SJSA1 (cell line): ENCODE measurements around the gene RGS1. TPM values are rescaled to one million over a fixed set of nuclear protein-coding genes. Genes with fewer than 3 reads are reported as not detected.

Experiments used
- DNase-seq, 2 experiments: peaks; one replicate each; pipeline ENCODE4 v3.0.0-alpha.2; 2015 to 2020; ENCODE audit warnings: low spot score in 2 of 2, low read depth in 1 of 2
- H3K27ac ChIP-seq: fragments of 250-450 bp; sonication (Bioruptor Pico); 2 replicates; pipeline ENCODE4 v1.5.1; 2020; ENCODE audit warnings: mild to moderate bottlenecking, moderate library complexity
- H3K27me3 ChIP-seq: fragments of 250-450 bp; sonication (Bioruptor Pico); replicated peaks from 2 replicates; pipeline ENCODE4 v1.5.1; 2020; ENCODE audit warnings: mild to moderate bottlenecking, moderate library complexity
- H3K36me3 ChIP-seq: fragments of 250-450 bp; sonication (Bioruptor Pico); 2 replicates; pipeline ENCODE4 v1.5.1; 2020; ENCODE audit warnings: mild to moderate bottlenecking
- H3K4me1 ChIP-seq: fragments of 250-450 bp; sonication (Bioruptor Pico); replicated peaks from 2 replicates; pipeline ENCODE4 v1.6.1; 2021; ENCODE audit warnings: mild to moderate bottlenecking
- H3K4me3 ChIP-seq: fragments of 250-450 bp; sonication (Bioruptor Pico); 2 replicates; pipeline ENCODE4 v1.5.1; 2020; ENCODE audit warnings: mild to moderate bottlenecking
- H3K9me3 ChIP-seq: fragments of 250-450 bp; sonication (Bioruptor Pico); replicated peaks from 2 replicates; pipeline ENCODE4 v1.5.1; 2020; ENCODE audit warnings: mild to moderate bottlenecking
- total RNA-seq: library from RNA; depleted of rRNA; stranded (reverse); fragments of >200 nt; shearing (Covaris generic); gene quantifications from 2 replicates; pipeline ENCODE4 v1.2.3, GENCODE V29; 2014

RGS1 gene
- total RNA-seq, 1 experiment from 2014 or later, result not detected

- Histone ChIP-seq H3K9me3 (no peaks in the 10 kb centered on the region), H3K27me3 (no peaks in the 10 kb centered on the region), H3K36me3 (no peaks in the 10 kb centered on the region), H3K27ac (no peak overlapping the region), H3K4me3 (no peak overlapping the region), H3K4me1 (peaks cover 17% of the 10 kb centered on the region)
- DNase-seq, result no peak
Measured at GRCh38 chr1:192564099-192564498, 11.5 kb upstream of the RGS1 start.

GRCh38 chr1:192565946-192566345 is 9.6 kb upstream of the RGS1 start:
- peaks cover 4% of the 10 kb centered on the region for H3K4me1 ChIP-seq
- H3K9me3 ChIP-seq, result no peaks in the 10 kb centered on the region
- DNase-seq, result no peak
- H3K27ac ChIP-seq, result no peak overlapping the region
- no peaks in the 10 kb centered on the region for H3K27me3 ChIP-seq
- no peaks in the 10 kb centered on the region for H3K36me3 ChIP-seq
- H3K4me3 ChIP-seq, result no peak overlapping the region

GRCh38 chr1:192566657-192567056 is 8.9 kb upstream of the RGS1 start:
- H3K4me1 ChIP-seq, result no peaks in the 10 kb centered on the region
- no peak overlapping the region for H3K27ac ChIP-seq
- no peaks in the 10 kb centered on the region for H3K9me3 ChIP-seq
- H3K4me3 ChIP-seq, result no peak overlapping the region
- no peaks in the 10 kb centered on the region for H3K36me3 ChIP-seq
- DNase-seq, result no peak
- no peaks in the 10 kb centered on the region for H3K27me3 ChIP-seq

GRCh38 chr1:192568063-192568462 is 7.5 kb upstream of the RGS1 start:
- Histone ChIP-seq H3K27ac (no peak overlapping the region), H3K4me1 (no peaks in the 10 kb centered on the region), H3K4me3 (no peak overlapping the region), H3K36me3 (no peaks in the 10 kb centered on the region), H3K9me3 (no peaks in the 10 kb centered on the region), H3K27me3 (no peaks in the 10 kb centered on the region)
- no peak for DNase-seq

- Histone ChIP-seq H3K27me3 (no peaks in the 10 kb centered on the region), H3K36me3 (no peaks in the 10 kb centered on the region), H3K27ac (no peak overlapping the region), H3K4me3 (no peak overlapping the region), H3K4me1 (0 out of 2 replicates have a peak, but pooled peaks cover 4% of the 10 kb centered on the region), H3K9me3 (no peaks in the 10 kb centered on the region)
- no peak for DNase-seq
Measured at GRCh38 chr1:192571668-192572067, 3.9 kb upstream of the RGS1 start.

GRCh38 chr1:192573499-192573898 is 2.1 kb upstream of the RGS1 start:
- DNase-seq, result no peak
- Histone ChIP-seq H3K36me3 (no peaks in the 10 kb centered on the region), H3K4me3 (no peak overlapping the region), H3K27me3 (no peaks in the 10 kb centered on the region), H3K9me3 (no peaks in the 10 kb centered on the region), H3K27ac (no peak overlapping the region), H3K4me1 (0 out of 2 replicates have a peak, but pooled peaks cover 4% of the 10 kb centered on the region)

GRCh38 chr1:192574073-192574472 is 1.5 kb upstream of the RGS1 start:
- H3K36me3 ChIP-seq, result no peaks in the 10 kb centered on the region
- 0 out of 2 replicates have a peak, but pooled peaks cover 4% of the 10 kb centered on the region for H3K4me1 ChIP-seq
- no peaks in the 10 kb centered on the region for H3K9me3 ChIP-seq
- H3K27ac ChIP-seq, result no peak overlapping the region
- no peak overlapping the region for H3K4me3 ChIP-seq
- no peaks in the 10 kb centered on the region for H3K27me3 ChIP-seq
- no peak for DNase-seq

- H3K27ac ChIP-seq, result no peak overlapping the region
- H3K4me1 ChIP-seq, result 0 out of 2 replicates have a peak, but pooled peaks cover 4% of the 10 kb centered on the region
- no peak for DNase-seq
- H3K36me3 ChIP-seq, result no peaks in the 10 kb centered on the region
- H3K9me3 ChIP-seq, result no peaks in the 10 kb centered on the region; the same call in 1 of the 2 replicates
- H3K4me3 ChIP-seq, result no peak overlapping the region
- peaks cover 3% of the 10 kb centered on the region; the same call in 1 of the 2 replicates for H3K27me3 ChIP-seq
Measured at GRCh38 chr1:192576190-192577144, 894 bp downstream of the RGS1 start.

- DNase-seq, result no peak
- Histone ChIP-seq H3K4me3 (no peak overlapping the region), H3K27ac (no peak overlapping the region), H3K4me1 (0 out of 2 replicates have a peak, but pooled peaks cover 4% of the 10 kb centered on the region), H3K36me3 (no peaks in the 10 kb centered on the region), H3K27me3 (peaks cover 3% of the 10 kb centered on the region; the same call in 1 of the 2 replicates), H3K9me3 (no peaks in the 10 kb centered on the region; the same call in 1 of the 2 replicates)
Measured at GRCh38 chr1:192577145-192578140, 1.9 kb downstream of the RGS1 start.

- Histone ChIP-seq H3K36me3 (no peaks in the 10 kb centered on the region), H3K27ac (no peak overlapping the region), H3K4me1 (0 out of 2 replicates have a peak, but pooled peaks cover 4% of the 10 kb centered on the region)
Measured at GRCh38 chr1:192578144-192578909, 2.8 kb downstream of the RGS1 start.

GRCh38 chr1:192579010-192579738 is 3.6 kb downstream of the RGS1 start:
- DNase-seq, result no peak
- Histone ChIP-seq H3K9me3 (no peaks in the 10 kb centered on the region; the same call in 1 of the 2 replicates), H3K27ac (no peak overlapping the region), H3K4me3 (no peak overlapping the region), H3K4me1 (no peaks in the 10 kb centered on the region), H3K36me3 (no peaks in the 10 kb centered on the region), H3K27me3 (peaks cover 3% of the 10 kb centered on the region; the same call in 1 of the 2 replicates)

More at GRCh38 chr1:192578144-192578909, 2.8 kb downstream of the RGS1 start:
- Histone ChIP-seq H3K9me3 (no peaks in the 10 kb centered on the region; the same call in 1 of the 2 replicates), H3K27me3 (peaks cover 3% of the 10 kb centered on the region; the same call in 1 of the 2 replicates), H3K4me3 (no peak overlapping the region)
- no peak for DNase-seq

- Histone ChIP-seq H3K4me3 (no peak overlapping the region), H3K27ac (no peak overlapping the region), H3K4me1 (no peaks in the 10 kb centered on the region), H3K9me3 (no peaks in the 10 kb centered on the region; the same call in 1 of the 2 replicates), H3K27me3 (peaks cover 3% of the 10 kb centered on the region; the same call in 1 of the 2 replicates), H3K36me3 (no peaks in the 10 kb centered on the region)
- peak in 1 of 2 experiments; percentile 32 for DNase-seq
Measured at GRCh38 chr1:192580351-192580962, 4.9 kb downstream of the RGS1 start.
